ENCODE data around the gene NMS. TPM values are rescaled to one million over a fixed set of nuclear protein-coding genes. Genes with fewer than 3 reads are reported as not detected.

Gene NMS
- total and polyA plus RNA-seq, 10 of the 15 experiments (the other 5 are each of a cell fraction or from before 2014, with no cell fraction given) = not detected

GRCh38 chr2:100518801-100519200, 48.5 kb downstream of the NMS start:
- ATAC-seq = no peak
- DNase-seq (ENCODE audit: low read depth, low spot score) = no peak
- FAIRE-seq = no peak
- H3K4me3 ChIP-seq = no peak overlapping the region
- no peak overlapping the region for H3K9ac ChIP-seq (ENCODE audit: control insufficient read depth, insufficient read depth, low read length)
- H4K20me1 ChIP-seq (ENCODE audit: control insufficient read depth, insufficient read depth) = no peaks in the 10 kb centered on the region
- H3K4me2 ChIP-seq (ENCODE audit: control insufficient read depth, insufficient read depth) = no peak overlapping the region
- WGBS (ENCODE audit: insufficient coverage, insufficient replicate concordance, low lambda C conversion rate, missing lambda C conversion rate) = 13% methylated on average over 2 of the region's 2 CpGs
- H3K36me3 ChIP-seq (ENCODE audit: control insufficient read depth in 2 of 2, insufficient read depth in 2 of 2, low read length in 1 of 2) = no peaks in the 10 kb centered on the region
- no peaks in the 10 kb centered on the region for H3K79me2 ChIP-seq (ENCODE audit: control insufficient read depth, insufficient read depth, low read length)
- in situ Hi-C loops (cut with MboI) (no loop called here), intact Hi-C loops (cut with micrococcal nuclease; ENCODE audit: unreplicated experiment) (no loop called here)
- CTCF ChIA-PET = no interaction called here
- RAD21 ChIA-PET (ENCODE audit: unreplicated experiment) = no interaction called here
- H2AFZ ChIP-seq (ENCODE audit: control insufficient read depth, low read depth, low read length) = no peak overlapping the region
- peaks cover 0 to 2% of the 10 kb centered on the region in 2 experiments; a peak in 1 of 4 replicates for H3K27me3 ChIP-seq (replicated peaks in 1 of 2; ENCODE audit: control insufficient read depth in 2 of 2, insufficient read depth in 2 of 2, low read length in 1 of 2)
- POLR2A ChIA-PET = no interaction called here
- H3K4me1 ChIP-seq (ENCODE audit: control insufficient read depth, insufficient read depth, low read length) = no peaks in the 10 kb centered on the region
- SMC1A ChIA-PET (ENCODE audit: uncharacterized antibody, unreplicated experiment) = interaction anchor here (0.8 kb wide), 1 partner anchor 30 kb away, joined by 3 read pairs; no protein-coding TSS in a partner anchor
- BruUV-seq (replicated peaks) = no TSS peak
- H3K9me3 ChIP-seq (replicated peaks; ENCODE audit: control insufficient read depth, insufficient read depth, low read length) = no peaks in the 10 kb centered on the region
- no peak for TF ChIP-seq TCF7 (IDR thresholded peaks at IDR 0.05; ENCODE audit: borderline replicate concordance)
- no peak for TF ChIP-seq KDM1A (IDR thresholded peaks at IDR 0.05; ENCODE audit: borderline replicate concordance)
- TF ChIP-seq BCLAF1 (IDR thresholded peaks at IDR 0.05) = no peak
- no peak for TF ChIP-seq SMAD5 (IDR thresholded peaks at IDR 0.05; ENCODE audit: low read depth)
- no peak for TF ChIP-seq NFYA (IDR thresholded peaks at IDR 0.05; ENCODE audit: borderline replicate concordance, low read depth, low read length)
- TF ChIP-seq PML (IDR thresholded peaks at IDR 0.05; ENCODE audit: low read length) = no peak
- TF ChIP-seq ESRRA (IDR thresholded peaks at IDR 0.05; ENCODE audit: low read length) = no peak
- no peak for TF ChIP-seq E2F8 (IDR thresholded peaks at IDR 0.05; ENCODE audit: low read depth, partially characterized antibody)
- H3K27ac ChIP-seq (ENCODE audit: control insufficient read depth, insufficient read depth) = no peak overlapping the region
